SJSA1 (cell line): ENCODE results near the gene KRT73. TPM values are rescaled to one million over a fixed set of nuclear protein-coding genes. Genes with fewer than 3 reads are reported as not detected.

ENCODE experiments used
- total RNA-seq: library from RNA; depleted of rRNA; stranded (reverse); fragments of >200 nt; shearing (Covaris generic); gene quantifications from 2 replicates; pipeline ENCODE4 v1.2.3, GENCODE V29; 2014; rRNA removed

KRT73 gene
- total RNA-seq, 1 experiment from 2014 or later, result not detected

Other genes starting within 250 kb of the KRT73 start
- not detected in 2 replicates for gene KRT84, start 232.9 kb downstream of the KRT73 start, total RNA-seq
- gene KRT82, start 212.2 kb downstream of the KRT73 start, total RNA-seq, result not detected in 2 replicates
- gene KRT75, start 184.2 kb downstream of the KRT73 start, total RNA-seq, result not detected in 2 replicates
- gene KRT6B, start 166.4 kb downstream of the KRT73 start, total RNA-seq, result not detected in 2 replicates
- not detected in 2 replicates for gene KRT6C, start 144.8 kb downstream of the KRT73 start, total RNA-seq
- not detected in 2 replicates for gene KRT6A, start 125.3 kb downstream of the KRT73 start, total RNA-seq
- not detected in 2 replicates for gene KRT5, start 98.2 kb downstream of the KRT73 start, total RNA-seq
- not detected in 2 replicates for gene KRT71, start 65.4 kb downstream of the KRT73 start, total RNA-seq
- not detected in 2 replicates for gene KRT74, start 44.7 kb downstream of the KRT73 start, total RNA-seq
- gene KRT72, start 17.1 kb downstream of the KRT73 start, total RNA-seq, result not detected in 2 replicates
- not detected in 2 replicates for gene KRT2, start 33.7 kb upstream of the KRT73 start, total RNA-seq
- gene KRT1, start 61.8 kb upstream of the KRT73 start, total RNA-seq, result 1.00 TPM in 1 of 2 replicates, not detected in the other
- gene KRT77, start 85.0 kb upstream of the KRT73 start, total RNA-seq, result not detected in 2 replicates
- gene KRT76, start 158.8 kb upstream of the KRT73 start, total RNA-seq, result 0.21 TPM in 1 of 2 replicates, not detected in the other
- gene KRT3, start 177.6 kb upstream of the KRT73 start, total RNA-seq, result 0.08 TPM in 1 of 2 replicates, not detected in the other
- not detected in 2 replicates for gene KRT4, start 195.6 kb upstream of the KRT73 start, total RNA-seq
- 0.08 and 1.1 TPM in 2 replicates for gene KRT79, start 215.8 kb upstream of the KRT73 start, total RNA-seq
- gene KRT78, start 230.4 kb upstream of the KRT73 start, total RNA-seq, result 0.21 TPM in 1 of 2 replicates, not detected in the other